ENCODE data around the gene GPRC5A.

GRCh38 chr12:12933742-12934141, 42.4 kb downstream of the GPRC5A start:
- TF ChIP-seq, protein P1, sequence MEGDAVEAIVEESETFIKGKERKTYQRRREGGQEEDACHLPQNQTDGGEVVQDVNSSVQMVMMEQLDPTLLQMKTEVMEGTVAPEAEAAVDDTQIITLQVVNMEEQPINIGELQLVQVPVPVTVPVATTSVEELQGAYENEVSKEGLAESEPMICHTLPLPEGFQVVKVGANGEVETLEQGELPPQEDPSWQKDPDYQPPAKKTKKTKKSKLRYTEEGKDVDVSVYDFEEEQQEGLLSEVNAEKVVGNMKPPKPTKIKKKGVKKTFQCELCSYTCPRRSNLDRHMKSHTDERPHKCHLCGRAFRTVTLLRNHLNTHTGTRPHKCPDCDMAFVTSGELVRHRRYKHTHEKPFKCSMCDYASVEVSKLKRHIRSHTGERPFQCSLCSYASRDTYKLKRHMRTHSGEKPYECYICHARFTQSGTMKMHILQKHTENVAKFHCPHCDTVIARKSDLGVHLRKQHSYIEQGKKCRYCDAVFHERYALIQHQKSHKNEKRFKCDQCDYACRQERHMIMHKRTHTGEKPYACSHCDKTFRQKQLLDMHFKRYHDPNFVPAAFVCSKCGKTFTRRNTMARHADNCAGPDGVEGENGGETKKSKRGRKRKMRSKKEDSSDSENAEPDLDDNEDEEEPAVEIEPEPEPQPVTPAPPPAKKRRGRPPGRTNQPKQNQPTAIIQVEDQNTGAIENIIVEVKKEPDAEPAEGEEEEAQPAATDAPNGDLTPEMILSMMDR (IDR thresholded peaks at IDR 0.05), result no peak
- TF ChIP-seq POLR2A (IDR thresholded peaks at IDR 0.05), result no peak
